ENCODE measurements around the gene MARVELD3. TPM values are rescaled to one million over a fixed set of nuclear protein-coding genes. Genes with fewer than 3 reads are reported as not detected.

Gene MARVELD3
- total RNA-seq, 1 experiment from 2014 or later = not detected

DNA sequence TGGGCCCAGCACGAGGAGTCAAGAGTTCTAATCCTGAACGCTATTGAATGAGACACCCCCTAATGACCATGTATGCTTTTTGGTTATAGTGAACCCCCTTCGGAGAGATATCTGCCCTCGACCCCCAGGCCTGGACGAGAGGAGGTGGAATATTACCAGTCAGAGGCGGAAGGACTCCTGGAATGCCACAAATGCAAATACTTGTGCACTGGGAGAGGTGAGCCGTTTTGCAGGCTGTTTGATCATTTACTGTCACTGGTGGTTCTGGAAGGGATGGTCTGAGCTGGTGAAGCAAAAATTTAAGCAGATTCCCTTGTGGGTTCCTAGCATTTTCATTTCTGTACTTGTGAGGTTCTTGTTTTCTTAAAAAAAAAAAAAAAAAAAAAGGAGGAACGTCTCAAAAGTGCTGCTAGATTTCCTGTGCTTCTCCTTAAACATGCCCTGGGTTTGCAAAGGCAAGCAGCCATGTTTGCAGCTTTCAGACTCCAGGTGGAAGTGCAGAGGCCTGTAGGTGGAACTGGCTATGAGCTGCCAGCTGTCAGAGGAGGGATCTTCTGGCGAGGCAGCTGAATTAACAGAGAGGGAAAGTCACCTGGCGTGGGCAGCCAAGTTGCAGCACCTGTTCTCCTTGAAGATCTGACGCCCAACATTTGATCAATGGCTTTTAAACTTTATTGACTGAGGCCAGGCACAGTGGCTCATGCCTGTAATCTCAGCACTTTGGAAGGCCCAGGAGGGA lies 3.5 kb downstream of the MARVELD3 start:
- peaks cover 33% of the 10 kb centered on the region for H3K27me3 ChIP-seq (replicated peaks)
- H3K27ac ChIP-seq = no peak overlapping the region
- H3K9me3 ChIP-seq (replicated peaks) = peaks cover 5% of the 10 kb centered on the region; the same call in 1 of the 2 replicates
- no peak for DNase-seq (ENCODE audit: low read depth in 1 of 2, low spot score in 2 of 2)
- no peaks in the 10 kb centered on the region for H3K36me3 ChIP-seq
- peaks cover 6% of the 10 kb centered on the region for H3K4me1 ChIP-seq (replicated peaks)
- H3K4me3 ChIP-seq = no peak overlapping the region

DNA sequence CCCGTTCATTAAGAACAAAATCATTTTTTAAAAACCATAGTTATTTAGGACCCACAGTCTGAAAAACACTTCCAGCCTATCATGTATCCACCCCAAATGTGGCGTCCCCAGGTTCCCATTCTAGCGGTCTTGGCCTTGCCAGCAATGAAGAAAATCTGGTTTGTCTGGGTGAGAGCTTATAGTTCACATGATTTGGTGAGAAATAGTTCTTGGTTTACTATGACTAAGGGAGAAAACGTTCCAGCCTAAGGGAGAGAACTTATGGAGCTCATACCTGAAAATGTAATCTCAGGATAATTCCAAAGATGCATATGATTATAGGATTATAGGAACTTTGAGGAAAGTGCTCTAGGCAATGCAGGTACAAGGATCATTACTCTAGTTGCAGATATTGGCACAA lies 4.8 kb downstream of the MARVELD3 start:
- Histone ChIP-seq H3K27ac (no peak overlapping the region), H3K9me3 (replicated peaks) (peaks cover 5% of the 10 kb centered on the region; the same call in 1 of the 2 replicates), H3K4me1 (replicated peaks) (peaks cover 6% of the 10 kb centered on the region), H3K36me3 (no peaks in the 10 kb centered on the region), H3K4me3 (no peak overlapping the region), H3K27me3 (replicated peaks) (peaks cover 25% of the 10 kb centered on the region)
- no peak for DNase-seq (ENCODE audit: low read depth in 1 of 2, low spot score in 2 of 2)

DNA sequence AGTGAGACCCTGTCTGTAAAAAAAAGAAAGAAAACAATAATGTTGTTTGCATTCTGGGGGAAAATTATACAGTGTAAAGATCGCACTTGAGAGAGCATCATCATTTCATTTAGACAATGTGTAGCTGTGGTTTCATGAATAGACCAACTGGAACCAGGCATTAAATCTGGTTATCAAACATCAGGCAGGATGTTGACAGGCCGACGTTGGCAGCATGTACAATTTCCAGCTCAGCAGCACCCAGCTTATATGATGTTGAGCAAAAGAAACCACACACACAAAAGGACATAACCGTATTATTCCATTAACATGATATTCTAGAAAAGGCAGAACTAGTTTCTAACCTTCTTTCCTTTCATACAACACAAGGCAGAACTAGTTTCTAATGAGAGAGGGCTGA lies 5.8 kb downstream of the MARVELD3 start:
- no peak overlapping the region for H3K4me3 ChIP-seq
- DNase-seq (ENCODE audit: low read depth in 1 of 2, low spot score in 2 of 2) = no peak
- H3K27me3 ChIP-seq (replicated peaks) = peaks cover 15% of the 10 kb centered on the region
- H3K9me3 ChIP-seq (replicated peaks) = no peaks in the 10 kb centered on the region
- no peaks in the 10 kb centered on the region for H3K36me3 ChIP-seq
- no peak overlapping the region for H3K27ac ChIP-seq
- no peaks in the 10 kb centered on the region for H3K4me1 ChIP-seq (replicated peaks)

GRCh38 chr16:71635632-71636031 lies 9.6 kb downstream of the MARVELD3 start:
- Histone ChIP-seq H3K4me1 (replicated peaks) (no peaks in the 10 kb centered on the region), H3K36me3 (no peaks in the 10 kb centered on the region; the same call in 1 of the 2 replicates), H3K27ac (no peak overlapping the region), H3K4me3 (no peak overlapping the region), H3K27me3 (replicated peaks) (no peaks in the 10 kb centered on the region; the same call in 1 of the 2 replicates), H3K9me3 (replicated peaks) (no peaks in the 10 kb centered on the region)
- no peak for DNase-seq (ENCODE audit: low read depth in 1 of 2, low spot score in 2 of 2)

DNA sequence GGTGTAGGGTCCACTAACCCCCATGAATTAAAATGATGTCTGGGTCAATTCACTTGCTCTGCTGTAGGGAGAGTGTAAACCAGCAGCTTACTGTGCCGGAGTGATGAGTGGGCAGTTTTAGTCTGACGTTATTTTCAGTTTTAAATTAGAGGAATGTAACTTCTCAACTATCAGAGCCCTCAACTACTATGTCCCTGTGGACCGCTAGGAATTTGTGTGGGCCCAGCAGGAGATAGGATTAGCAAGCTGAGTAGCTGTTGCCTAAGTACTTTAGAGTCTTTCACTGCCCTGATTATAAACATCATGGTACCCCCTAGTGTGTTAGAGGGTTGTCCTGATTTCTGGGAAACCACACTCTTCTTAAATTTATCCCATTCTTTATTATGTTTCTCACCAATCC lies 11.4 kb downstream of the MARVELD3 start:
- Histone ChIP-seq H3K27me3 (replicated peaks) (no peaks in the 10 kb centered on the region), H3K4me3 (no peak overlapping the region), H3K27ac (no peak overlapping the region), H3K36me3 (no peaks in the 10 kb centered on the region; the same call in 1 of the 2 replicates), H3K9me3 (replicated peaks) (no peaks in the 10 kb centered on the region), H3K4me1 (replicated peaks) (no peaks in the 10 kb centered on the region)
- DNase-seq (ENCODE audit: low read depth in 1 of 2, low spot score in 2 of 2) = no peak

DNA sequence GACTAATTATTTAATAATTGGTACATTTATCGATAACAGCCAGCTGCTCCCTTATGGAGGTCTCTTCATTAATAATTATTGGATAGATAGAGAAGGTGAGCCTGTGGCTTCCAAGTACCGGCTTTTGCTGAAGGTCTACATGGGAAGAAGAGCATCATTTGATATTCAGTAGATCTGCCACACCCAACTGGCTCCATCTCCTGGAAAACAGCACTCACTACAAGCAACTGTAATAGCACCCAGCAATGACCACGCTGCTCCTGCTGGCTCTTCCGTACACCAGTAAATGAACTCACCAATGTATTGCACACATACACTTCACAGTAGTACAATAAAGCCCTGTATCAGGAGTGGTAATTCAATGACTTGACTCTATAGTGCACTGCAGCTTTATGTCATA lies 19.5 kb downstream of the MARVELD3 start:
- Histone ChIP-seq H3K27ac (no peak overlapping the region), H3K27me3 (replicated peaks) (no peaks in the 10 kb centered on the region), H3K4me1 (replicated peaks) (no peaks in the 10 kb centered on the region), H3K4me3 (no peak overlapping the region), H3K36me3 (peaks cover 41% of the 10 kb centered on the region), H3K9me3 (replicated peaks) (no peaks in the 10 kb centered on the region)
- no peak for DNase-seq (ENCODE audit: low read depth in 1 of 2, low spot score in 2 of 2)

- Histone ChIP-seq H3K9me3 (replicated peaks) (no peaks in the 10 kb centered on the region), H3K4me1 (replicated peaks) (no peaks in the 10 kb centered on the region), H3K27ac (no peak overlapping the region), H3K36me3 (peaks cover 51% of the 10 kb centered on the region), H3K27me3 (replicated peaks) (no peaks in the 10 kb centered on the region), H3K4me3 (no peak overlapping the region)
- no peak for DNase-seq (ENCODE audit: low read depth in 1 of 2, low spot score in 2 of 2)
Measured at GRCh38 chr16:71647391-71647790, 21.4 kb downstream of the MARVELD3 start.

GRCh38 chr16:71648162-71648561 lies 22.2 kb downstream of the MARVELD3 start:
- no peaks in the 10 kb centered on the region for H3K9me3 ChIP-seq (replicated peaks)
- H3K4me3 ChIP-seq = no peak overlapping the region
- DNase-seq (ENCODE audit: low read depth in 1 of 2, low spot score in 2 of 2) = no peak
- H3K4me1 ChIP-seq (replicated peaks) = no peaks in the 10 kb centered on the region
- H3K27me3 ChIP-seq (replicated peaks) = no peaks in the 10 kb centered on the region
- peaks cover 54% of the 10 kb centered on the region for H3K36me3 ChIP-seq
- H3K27ac ChIP-seq = no peak overlapping the region

GRCh38 chr16:71648921-71649320 lies 22.9 kb downstream of the MARVELD3 start:
- Histone ChIP-seq H3K9me3 (replicated peaks) (no peaks in the 10 kb centered on the region), H3K4me3 (no peak overlapping the region), H3K4me1 (replicated peaks) (no peaks in the 10 kb centered on the region), H3K27me3 (replicated peaks) (no peaks in the 10 kb centered on the region), H3K27ac (no peak overlapping the region), H3K36me3 (peaks cover 56% of the 10 kb centered on the region)
- no peak for DNase-seq (ENCODE audit: low read depth in 1 of 2, low spot score in 2 of 2)

GRCh38 chr16:71649704-71650103 lies 23.7 kb downstream of the MARVELD3 start:
- H3K4me3 ChIP-seq = no peak overlapping the region
- no peak for DNase-seq (ENCODE audit: low read depth in 1 of 2, low spot score in 2 of 2)
- no peaks in the 10 kb centered on the region for H3K4me1 ChIP-seq (replicated peaks)
- peaks cover 55% of the 10 kb centered on the region for H3K36me3 ChIP-seq
- H3K9me3 ChIP-seq (replicated peaks) = no peaks in the 10 kb centered on the region
- H3K27ac ChIP-seq = no peak overlapping the region
- H3K27me3 ChIP-seq (replicated peaks) = no peaks in the 10 kb centered on the region

- DNase-seq (ENCODE audit: low read depth in 1 of 2, low spot score in 2 of 2) = no peak
- H3K27me3 ChIP-seq (replicated peaks) = no peaks in the 10 kb centered on the region
- no peak overlapping the region for H3K27ac ChIP-seq
- no peaks in the 10 kb centered on the region for H3K9me3 ChIP-seq (replicated peaks)
- H3K4me3 ChIP-seq = no peak overlapping the region
- H3K36me3 ChIP-seq = peaks cover 75% of the 10 kb centered on the region
- H3K4me1 ChIP-seq (replicated peaks) = no peaks in the 10 kb centered on the region
Measured at GRCh38 chr16:71658771-71659170, 32.8 kb downstream of the MARVELD3 start.

GRCh38 chr16:71659471-71659870 lies 33.5 kb downstream of the MARVELD3 start:
- Histone ChIP-seq H3K4me3 (no peak overlapping the region), H3K27me3 (replicated peaks) (no peaks in the 10 kb centered on the region), H3K9me3 (replicated peaks) (no peaks in the 10 kb centered on the region), H3K36me3 (peaks cover 78% of the 10 kb centered on the region), H3K27ac (no peak overlapping the region), H3K4me1 (replicated peaks) (no peaks in the 10 kb centered on the region)
- DNase-seq (ENCODE audit: low read depth in 1 of 2, low spot score in 2 of 2) = no peak

DNA sequence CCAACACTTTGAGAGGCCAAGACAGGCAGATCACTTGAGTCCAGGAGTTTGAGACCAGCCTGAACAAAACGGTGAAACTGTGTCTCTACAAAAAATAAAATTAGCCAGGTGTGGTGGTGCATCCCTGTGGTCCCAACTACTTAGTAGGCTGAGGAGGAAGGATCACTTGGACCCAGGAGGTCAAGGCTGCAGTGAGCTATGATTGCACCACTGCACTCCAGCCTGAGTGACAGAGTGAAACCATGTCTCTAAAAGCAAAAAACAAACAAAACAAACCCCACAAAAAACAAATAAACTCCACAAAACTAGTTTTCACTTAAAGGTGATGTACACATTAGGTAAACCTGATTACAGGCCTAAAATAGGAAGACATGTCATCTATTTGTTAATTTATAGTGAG lies 40.3 kb downstream of the MARVELD3 start:
- Histone ChIP-seq H3K27me3 (replicated peaks) (no peaks in the 10 kb centered on the region), H3K36me3 (peaks cover 90% of the 10 kb centered on the region), H3K27ac (no peak overlapping the region), H3K9me3 (replicated peaks) (no peaks in the 10 kb centered on the region), H3K4me1 (replicated peaks) (no peaks in the 10 kb centered on the region), H3K4me3 (no peak overlapping the region)
- DNase-seq (ENCODE audit: low read depth in 1 of 2, low spot score in 2 of 2) = no peak

GRCh38 chr16:71666928-71667707 lies 41.1 kb downstream of the MARVELD3 start:
- no peaks in the 10 kb centered on the region for H3K27me3 ChIP-seq (replicated peaks)
- peaks cover 88% of the 10 kb centered on the region for H3K36me3 ChIP-seq
- H3K27ac ChIP-seq = no peak overlapping the region
- no peak overlapping the region for H3K4me3 ChIP-seq
- H3K4me1 ChIP-seq (replicated peaks) = no peaks in the 10 kb centered on the region
- no peak for DNase-seq (ENCODE audit: low read depth in 1 of 2, low spot score in 2 of 2)
- H3K9me3 ChIP-seq (replicated peaks) = no peaks in the 10 kb centered on the region
